ENCODE data around the gene ALG14.
A peak's percentile ranks its signal among the peaks of the same experiment; 100 is the strongest.
"Not testable (repeated sequence)": the region's sequence is repeated elsewhere in the genome, so short reads cannot be mapped to it uniquely, and the experiment has no call there.

Gene ALG14

DNA sequence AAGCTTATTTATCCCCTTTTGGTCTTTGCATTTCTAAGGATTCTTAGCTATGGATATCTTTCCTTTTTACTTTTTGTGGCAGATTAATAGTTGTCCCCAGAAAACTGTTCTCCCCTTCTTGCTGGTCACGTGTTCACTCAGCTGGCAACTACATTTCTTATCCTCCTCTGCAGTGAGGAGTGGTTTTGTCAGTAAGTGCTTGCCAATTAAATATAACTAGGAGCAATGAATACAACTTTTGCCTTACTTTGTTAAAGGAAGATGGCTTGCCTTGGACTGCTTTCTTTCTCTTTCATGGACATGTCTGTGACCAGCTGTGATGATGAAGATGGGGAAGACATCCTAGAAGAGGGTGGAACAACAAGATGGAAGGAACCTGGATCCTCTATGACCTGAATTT, 15.6 kb upstream of the ALG14 start:
- no peak for DNase-seq (ENCODE audit: low read depth in 3 of 3)

GRCh38 chr1:95086949-95087533, 14.3 kb upstream of the ALG14 start:
- DNase-seq (ENCODE audit: low read depth in 3 of 3), result no peak

DNA sequence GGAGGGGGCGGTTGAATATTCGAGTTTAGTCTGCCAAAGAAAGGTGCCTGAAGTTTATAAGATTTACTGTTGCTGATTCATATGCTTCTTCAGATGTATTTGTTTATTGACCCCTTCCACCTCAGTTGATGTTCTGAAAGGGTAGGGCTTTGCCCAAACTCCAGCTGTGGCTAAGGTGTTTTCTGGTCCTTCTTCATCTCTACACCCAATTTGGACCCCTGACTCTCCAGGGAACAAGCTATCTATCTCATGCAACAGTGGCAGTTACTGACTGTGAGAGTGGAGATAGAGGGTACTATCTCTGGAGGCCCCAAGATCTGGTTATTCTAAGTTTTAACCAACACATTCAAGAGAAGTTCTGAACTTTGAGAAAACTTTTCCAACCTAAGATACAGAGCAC, 12.6 kb upstream of the ALG14 start:
- no peak for DNase-seq (ENCODE audit: low read depth in 3 of 3)

GRCh38 chr1:95084317-95085176, 11.8 kb upstream of the ALG14 start:
- DNase-seq (ENCODE audit: low read depth in 3 of 3), result no peak

DNA sequence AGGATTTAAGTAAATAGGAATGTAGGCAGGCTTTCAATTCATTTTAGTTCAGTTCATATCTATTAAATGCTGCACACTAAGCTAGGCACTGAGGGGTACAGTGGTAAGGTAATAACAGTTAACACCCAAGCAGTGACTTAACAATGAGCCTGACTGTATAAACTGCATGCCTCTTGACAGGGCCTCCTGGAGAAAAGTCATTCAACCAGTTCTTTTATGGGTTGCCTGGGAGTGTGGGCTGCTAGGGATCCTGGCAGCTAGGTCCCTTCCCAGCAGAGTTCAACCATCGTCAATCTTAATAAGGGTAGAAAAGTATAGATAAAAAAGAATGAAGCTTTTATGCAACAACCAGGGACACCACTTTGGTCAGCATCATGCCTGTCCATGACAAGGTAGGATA, 8.1 kb upstream of the ALG14 start:
- DNase-seq (ENCODE audit: low read depth in 3 of 3), result no peak

- no peak for DNase-seq (ENCODE audit: low read depth in 3 of 3)
Observed at GRCh38 chr1:95080446-95080845, 7.7 kb upstream of the ALG14 start.

DNA sequence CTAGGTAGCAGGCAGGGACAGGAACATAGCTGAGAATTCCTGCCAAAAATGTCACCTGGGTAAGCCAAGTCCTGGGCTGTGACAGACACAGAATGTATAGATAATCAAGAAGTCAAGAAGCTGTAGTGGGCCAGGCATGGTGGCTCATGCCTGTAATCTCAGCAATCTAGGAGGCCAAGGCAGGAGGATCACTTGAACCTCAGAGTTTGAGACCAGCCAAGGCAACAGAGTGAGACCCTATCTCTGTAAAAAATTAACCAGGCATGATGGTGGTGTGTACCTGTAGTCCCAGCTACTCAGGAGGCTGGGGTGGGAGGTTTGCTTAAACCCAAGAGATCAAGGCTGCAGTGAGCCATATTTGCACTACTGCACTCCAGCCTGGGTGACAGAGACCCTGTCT, 3.3 kb upstream of the ALG14 start:
- no peak for DNase-seq (ENCODE audit: low read depth in 3 of 3)

DNA sequence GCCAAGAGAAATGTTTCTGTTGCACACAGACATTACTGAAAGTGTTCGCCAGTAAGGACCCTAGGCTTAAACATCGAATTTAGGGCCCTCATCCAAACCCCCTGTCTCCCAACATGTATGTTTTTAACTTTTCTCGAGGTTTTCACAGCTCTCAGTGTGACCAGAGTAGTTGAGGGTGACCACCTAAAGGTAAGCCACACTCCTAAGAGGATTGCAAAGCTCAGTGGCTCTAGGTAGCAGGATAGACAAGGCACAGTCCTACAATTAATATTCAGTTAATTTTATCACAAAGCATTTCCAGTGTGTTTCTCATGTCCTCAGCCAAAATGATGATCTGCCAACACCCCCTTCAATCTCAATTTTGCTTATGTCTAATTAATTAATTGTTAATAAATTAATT, 695 bp upstream of the ALG14 start:
- no peak for DNase-seq (ENCODE audit: low read depth in 3 of 3)

- no peak for DNase-seq (ENCODE audit: low read depth in 3 of 3)
Observed at GRCh38 chr1:95072117-95072516, 634 bp downstream of the ALG14 start.

DNA sequence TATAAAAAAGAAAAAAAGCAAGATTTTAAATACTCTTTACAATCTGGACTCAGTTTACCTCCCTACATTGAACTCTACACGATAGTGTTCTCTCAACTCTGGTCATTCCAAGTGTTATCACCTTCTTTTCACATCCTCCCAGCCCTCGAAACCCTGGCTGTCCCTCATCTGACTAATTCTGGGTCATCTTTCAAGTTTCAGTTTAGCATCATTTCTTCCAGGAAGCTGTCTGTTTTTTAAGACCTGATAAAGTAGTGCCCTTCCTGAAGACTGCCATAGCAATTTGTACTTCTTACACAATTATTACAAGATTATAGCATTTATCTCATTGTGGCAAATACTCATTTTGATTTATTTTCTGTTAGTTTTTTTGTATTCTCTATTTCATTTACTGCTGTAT, 1.2 kb downstream of the ALG14 start:
- DNase-seq (ENCODE audit: low read depth in 3 of 3), result no peak

- DNase-seq (ENCODE audit: low read depth in 3 of 3), result no peak
Observed at GRCh38 chr1:95069710-95070093, 3.0 kb downstream of the ALG14 start.

- DNase-seq (ENCODE audit: low read depth in 3 of 3), result no peak
Observed at GRCh38 chr1:95068956-95069709, 3.6 kb downstream of the ALG14 start.

DNA sequence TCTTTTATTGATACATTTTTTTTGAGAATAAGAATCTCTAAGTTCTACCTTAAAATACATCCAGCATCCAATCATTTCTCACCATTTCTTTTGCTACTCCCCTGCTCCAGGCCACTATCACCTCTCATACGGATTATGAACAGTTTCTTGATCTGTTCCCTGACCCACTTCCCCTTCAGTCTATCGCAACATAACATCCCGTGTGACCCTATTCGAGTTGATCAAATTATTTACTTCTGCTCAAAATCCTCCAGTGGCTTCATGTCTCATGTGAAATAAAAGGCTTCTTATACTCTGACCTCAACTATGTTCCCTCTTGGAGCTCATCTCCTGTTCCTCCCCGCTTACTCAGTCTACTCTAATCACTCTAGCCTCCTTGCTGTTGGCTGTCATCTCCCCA, 5.2 kb downstream of the ALG14 start:
- DNase-seq (ENCODE audit: low read depth in 3 of 3), result no peak

- DNase-seq (ENCODE audit: low read depth in 3 of 3), result no peak
Observed at GRCh38 chr1:95067062-95067461, 5.7 kb downstream of the ALG14 start.

DNA sequence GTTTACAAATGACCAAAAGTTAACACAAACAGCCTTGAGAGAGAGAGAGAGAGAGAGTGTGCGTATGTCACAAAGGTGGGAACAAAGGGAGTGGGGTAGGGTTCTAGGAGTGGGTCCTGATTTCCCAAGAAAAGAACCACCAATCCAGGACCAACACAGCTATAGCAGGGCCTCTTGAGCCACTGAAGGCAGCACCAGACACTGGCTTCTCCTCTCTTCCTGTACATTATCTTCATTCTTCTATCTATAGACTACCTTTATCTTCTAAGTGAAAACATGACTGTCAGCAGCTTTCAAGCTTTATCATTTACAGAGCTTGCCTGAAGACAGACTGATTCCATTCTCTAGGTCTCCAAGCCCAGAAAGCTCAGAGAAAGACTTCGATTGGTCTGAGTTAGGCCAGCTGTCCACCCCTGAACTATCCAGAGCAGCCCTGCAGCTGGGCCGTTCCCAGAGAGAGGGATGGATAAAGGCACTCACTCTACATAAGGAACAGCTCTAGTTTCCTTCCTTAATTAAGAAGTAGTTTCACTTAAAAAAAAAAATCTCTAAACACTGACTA, 11.2 kb downstream of the ALG14 start:
- no peak for DNase-seq (ENCODE audit: low read depth in 3 of 3)

- no peak for DNase-seq (ENCODE audit: low read depth in 3 of 3)
Observed at GRCh38 chr1:95058974-95059373, 13.8 kb downstream of the ALG14 start.

DNA sequence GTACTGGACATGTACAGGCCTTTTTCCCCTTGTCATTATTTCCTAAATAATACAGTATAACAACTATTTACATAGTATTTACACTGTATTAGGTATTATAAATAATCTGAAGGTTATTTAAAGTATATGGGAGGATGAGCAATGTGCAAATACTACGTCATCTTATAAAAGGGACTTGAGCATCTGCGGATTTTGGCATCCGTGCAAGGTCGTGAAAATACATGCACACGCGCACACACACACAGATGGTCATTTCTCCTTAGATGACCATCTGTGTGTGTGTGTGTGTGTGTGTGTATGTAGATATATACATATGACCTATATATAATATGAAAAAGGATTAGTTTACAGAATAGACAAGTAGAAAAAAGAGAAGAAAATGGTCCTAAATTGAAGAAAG, 15.4 kb downstream of the ALG14 start:
- DNase-seq (ENCODE audit: low read depth in 3 of 3), result no peak

DNA sequence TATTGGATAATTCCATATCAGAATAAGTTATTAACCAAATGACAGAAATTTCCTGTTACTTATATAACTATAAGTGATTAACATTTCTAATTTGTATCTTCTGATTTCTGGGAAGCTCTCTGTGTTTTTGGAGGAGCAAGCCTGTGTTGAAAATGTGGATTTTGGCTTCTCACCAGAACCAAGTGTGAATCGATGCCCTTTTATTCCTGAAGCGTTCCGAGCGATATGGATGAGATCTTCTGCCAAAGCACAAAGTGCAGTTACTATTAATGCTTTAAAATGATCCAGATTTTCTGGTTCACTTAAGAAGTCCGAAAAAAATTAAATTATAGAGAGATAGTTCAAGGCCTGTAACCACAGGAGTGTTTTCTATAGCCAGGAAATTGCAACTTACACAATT, 22.8 kb downstream of the ALG14 start:
- no peak for DNase-seq (ENCODE audit: low read depth in 3 of 3)

GRCh38 chr1:95048317-95048716, 24.4 kb downstream of the ALG14 start:
- no peak for DNase-seq (ENCODE audit: low read depth in 3 of 3)

DNA sequence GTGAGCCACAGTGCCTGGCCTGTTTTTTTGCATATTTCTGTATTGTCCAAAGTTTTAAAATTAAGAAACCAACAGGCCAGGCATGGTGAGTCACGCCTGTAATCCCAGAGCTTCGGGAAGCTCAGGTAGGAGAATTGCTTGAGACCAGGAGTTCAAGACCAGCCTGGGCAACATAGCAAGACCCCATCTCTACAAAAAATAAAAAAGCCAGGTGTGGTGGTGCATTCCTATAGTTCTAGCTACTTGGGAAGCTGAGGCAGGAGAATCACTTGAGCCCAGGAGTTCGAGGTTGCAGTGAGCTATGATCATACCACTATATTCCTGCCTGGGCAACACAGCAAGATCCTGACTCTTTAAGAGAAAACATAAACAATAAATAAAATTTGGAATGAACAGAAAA, 25.1 kb downstream of the ALG14 start:
- not testable (repeated sequence) for DNase-seq (ENCODE audit: low read depth in 3 of 3)

DNA sequence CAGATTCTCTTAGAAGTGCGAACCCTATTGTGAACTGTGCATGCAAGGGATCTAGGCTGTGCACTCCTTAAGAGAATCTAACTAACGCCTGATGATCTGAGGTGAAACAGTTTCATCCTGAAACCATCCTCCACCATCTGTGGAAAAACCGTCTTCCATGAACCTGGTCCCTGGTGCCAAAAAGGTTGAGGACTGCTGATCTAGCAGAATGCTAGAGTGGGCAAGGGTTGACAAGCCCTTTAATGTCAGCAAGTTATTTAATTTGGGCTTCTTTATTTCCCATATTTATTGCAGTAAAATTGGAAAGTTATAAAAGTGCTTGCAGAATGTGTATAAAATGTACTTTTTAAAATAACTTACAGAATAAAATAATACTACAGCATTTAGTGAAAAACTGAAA, 26.4 kb downstream of the ALG14 start:
- no peak for DNase-seq (ENCODE audit: low read depth in 3 of 3)

- peak; percentile 56 to 61 (median 58) for DNase-seq (ENCODE audit: low read depth in 3 of 3)
Observed at GRCh38 chr1:95043141-95043980, 29.4 kb downstream of the ALG14 start.
